GM19467 (cell line): ENCODE results near the gene KRT1.
"Not testable (repeated sequence)": the region's sequence is repeated elsewhere in the genome, so short reads cannot be mapped to it uniquely, and the experiment has no call there.

Experiments used
- ATAC-seq: cut with Tn5 transposase; IDR thresholded peaks from one replicate; pipeline ENCODE4 v1.9.1; 2021; ENCODE audit warnings: mild to moderate bottlenecking, moderate library complexity; ENCODE audit not compliant: unreplicated experiment

KRT1 gene

GRCh38 chr12:52683575-52684300, 3.5 kb upstream of the KRT1 start:
- ATAC-seq = no peak

GRCh38 chr12:52682938-52683574, 2.8 kb upstream of the KRT1 start:
- no peak for ATAC-seq

- no peak for ATAC-seq
These were observed 2.1 kb upstream of the KRT1 start for GRCh38 chr12:52682381-52682660.

GRCh38 chr12:52681526-52682380, 1.5 kb upstream of the KRT1 start:
- ATAC-seq = no peak

GRCh38 chr12:52679875-52680274, 332 bp downstream of the KRT1 start:
- ATAC-seq = no peak

GRCh38 chr12:52677671-52678070, 2.5 kb downstream of the KRT1 start:
- no peak for ATAC-seq

- no peak for ATAC-seq
These were observed 3.1 kb downstream of the KRT1 start for GRCh38 chr12:52677126-52677525.

- no peak for ATAC-seq
These were observed 4.0 kb downstream of the KRT1 start for GRCh38 chr12:52676163-52676562.

GRCh38 chr12:52675301-52675701, 4.9 kb downstream of the KRT1 start:
- ATAC-seq = no peak

GRCh38 chr12:52674433-52674775, 5.8 kb downstream of the KRT1 start:
- no peak for ATAC-seq

- ATAC-seq = no peak
These were observed 6.3 kb downstream of the KRT1 start for GRCh38 chr12:52673713-52674432.

GRCh38 chr12:52673217-52673616, 7.0 kb downstream of the KRT1 start:
- no peak for ATAC-seq

GRCh38 chr12:52672321-52672933, 7.8 kb downstream of the KRT1 start:
- ATAC-seq = no peak

GRCh38 chr12:52670961-52671360, 9.2 kb downstream of the KRT1 start:
- ATAC-seq = no peak

GRCh38 chr12:52670506-52670905, 9.7 kb downstream of the KRT1 start:
- no peak for ATAC-seq

- ATAC-seq = not testable (repeated sequence)
These were observed 10.3 kb downstream of the KRT1 start for GRCh38 chr12:52669941-52670340.

GRCh38 chr12:52669426-52669825, 10.8 kb downstream of the KRT1 start:
- ATAC-seq = no peak

- ATAC-seq = no peak
These were observed 12.3 kb downstream of the KRT1 start for GRCh38 chr12:52667931-52668330.

- ATAC-seq = no peak
These were observed 12.7 kb downstream of the KRT1 start for GRCh38 chr12:52667509-52667908.

GRCh38 chr12:52666471-52666870, 13.7 kb downstream of the KRT1 start:
- no peak for ATAC-seq

GRCh38 chr12:52663420-52663819, 16.8 kb downstream of the KRT1 start:
- no peak for ATAC-seq
